Measurements from ENCODE around the gene FAM187B. TPM values are rescaled to one million over a fixed set of nuclear protein-coding genes. Genes with fewer than 3 reads are reported as not detected.
A peak's percentile ranks its signal among the peaks of the same experiment; 100 is the strongest.
"Not testable (repeated sequence)": the region's sequence is repeated elsewhere in the genome, so short reads cannot be mapped to it uniquely, and the experiment has no call there.

The FAM187B gene
- total RNA-seq, 1 experiment from 2014 or later: not detected

DNA sequence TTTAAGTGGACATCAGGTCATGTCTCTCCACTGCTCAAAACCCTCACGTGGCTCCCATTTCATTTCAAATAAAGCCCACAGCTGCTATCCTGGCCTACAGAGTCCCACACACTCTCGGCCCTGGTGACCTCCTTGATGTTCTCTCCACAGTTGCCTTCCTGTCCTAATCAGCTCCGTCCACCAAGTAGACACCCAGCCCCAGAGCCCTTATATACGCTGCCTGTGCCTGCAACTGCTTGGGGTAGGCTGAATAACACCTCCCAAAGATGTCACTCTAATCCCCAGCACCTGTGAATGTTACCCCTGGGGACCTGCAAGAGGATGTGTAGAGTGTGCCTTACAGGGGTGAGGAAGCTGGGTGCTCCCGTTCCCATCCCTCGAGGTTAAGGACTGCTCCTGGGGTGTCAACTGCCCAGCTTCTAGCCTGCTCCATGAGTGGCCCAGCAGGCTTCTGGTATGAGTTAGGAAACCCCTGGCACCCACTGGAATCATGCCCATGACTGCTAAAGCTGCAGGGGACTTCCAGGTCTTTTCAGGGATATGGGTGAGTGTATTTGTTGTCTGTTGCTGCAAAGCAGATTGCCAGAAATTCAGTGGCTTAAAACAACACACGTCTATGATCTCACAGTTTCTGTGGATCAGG is 6.0 kb downstream of the FAM187B start:
- POLR2A ChIA-PET (ENCODE audit: low non-redundant PET): no interaction called here

DNA sequence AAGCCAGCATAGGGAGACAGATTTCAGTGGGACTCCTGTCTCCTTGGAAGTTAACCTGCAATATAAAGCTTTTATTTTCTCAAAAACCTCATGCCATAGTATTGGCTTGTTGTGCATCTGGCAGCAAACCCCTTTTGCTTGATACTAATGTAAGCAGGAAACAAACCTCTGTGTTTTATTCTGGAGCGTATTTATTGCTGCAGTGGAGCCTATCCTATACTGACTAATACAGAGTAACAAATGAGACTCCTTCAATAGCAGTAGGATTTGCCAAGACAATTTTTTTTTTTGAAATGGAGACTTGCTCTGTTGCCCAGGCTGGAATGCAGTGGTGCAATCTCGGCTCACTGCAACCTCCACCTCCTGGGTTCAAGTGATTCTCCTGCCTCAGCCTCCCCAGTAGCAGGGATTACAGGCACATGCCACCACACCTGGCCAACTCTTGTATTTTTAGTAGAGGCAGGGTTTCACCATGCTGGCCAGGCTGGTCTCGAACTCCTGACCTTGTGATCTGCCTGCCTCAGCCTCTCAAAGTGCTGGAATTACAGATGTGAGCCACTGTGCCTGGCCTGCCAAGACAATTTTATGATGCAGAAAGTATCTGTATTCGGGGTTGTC is 7.5 kb downstream of the FAM187B start:
- H3K27me3 ChIP-seq (replicated peaks; ENCODE audit: insufficient read depth, low read depth, low read length, poor library complexity); intact Hi-C loops (cut with micrococcal nuclease; ENCODE audit: unreplicated experiment); POLR2A ChIA-PET (ENCODE audit: low non-redundant PET); H3K4me3 ChIP-seq (ENCODE audit: low read depth, low read length, poor library complexity, severe bottlenecking); H3K9me3 ChIP-seq (ENCODE audit: low read depth, low read length, poor library complexity, severe bottlenecking); DNase-seq (ENCODE audit: low spot score); CTCF ChIA-PET; H3K36me3 ChIP-seq (ENCODE audit: insufficient read depth, low read length, poor library complexity, severe bottlenecking); H3K4me1 ChIP-seq (ENCODE audit: insufficient read depth, low read length, poor library complexity, severe bottlenecking); H3K27ac ChIP-seq (ENCODE audit: low read depth, low read length, poor library complexity, severe bottlenecking); BruUV-seq (replicated peaks): not testable (repeated sequence)

More for the DNA sequence above, 6.0 kb downstream of the FAM187B start:
- intact Hi-C loops (cut with micrococcal nuclease; ENCODE audit: unreplicated experiment): no loop called here
- H3K4me1 ChIP-seq (ENCODE audit: insufficient read depth, low read length, poor library complexity, severe bottlenecking): no peaks in the 10 kb centered on the region
- no peaks in the 10 kb centered on the region for H3K9me3 ChIP-seq (ENCODE audit: low read depth, low read length, poor library complexity, severe bottlenecking)
- no peak overlapping the region for H3K4me3 ChIP-seq (ENCODE audit: low read depth, low read length, poor library complexity, severe bottlenecking)
- BruUV-seq (replicated peaks): no TSS peak
- no peak for DNase-seq (ENCODE audit: low spot score)
- no peaks in the 10 kb centered on the region for H3K36me3 ChIP-seq (ENCODE audit: insufficient read depth, low read length, poor library complexity, severe bottlenecking)
- H3K27me3 ChIP-seq (replicated peaks; ENCODE audit: insufficient read depth, low read depth, low read length, poor library complexity): no peaks in the 10 kb centered on the region
- H3K27ac ChIP-seq (ENCODE audit: low read depth, low read length, poor library complexity, severe bottlenecking): no peak overlapping the region
- TF ChIP-seq, protein P1, sequence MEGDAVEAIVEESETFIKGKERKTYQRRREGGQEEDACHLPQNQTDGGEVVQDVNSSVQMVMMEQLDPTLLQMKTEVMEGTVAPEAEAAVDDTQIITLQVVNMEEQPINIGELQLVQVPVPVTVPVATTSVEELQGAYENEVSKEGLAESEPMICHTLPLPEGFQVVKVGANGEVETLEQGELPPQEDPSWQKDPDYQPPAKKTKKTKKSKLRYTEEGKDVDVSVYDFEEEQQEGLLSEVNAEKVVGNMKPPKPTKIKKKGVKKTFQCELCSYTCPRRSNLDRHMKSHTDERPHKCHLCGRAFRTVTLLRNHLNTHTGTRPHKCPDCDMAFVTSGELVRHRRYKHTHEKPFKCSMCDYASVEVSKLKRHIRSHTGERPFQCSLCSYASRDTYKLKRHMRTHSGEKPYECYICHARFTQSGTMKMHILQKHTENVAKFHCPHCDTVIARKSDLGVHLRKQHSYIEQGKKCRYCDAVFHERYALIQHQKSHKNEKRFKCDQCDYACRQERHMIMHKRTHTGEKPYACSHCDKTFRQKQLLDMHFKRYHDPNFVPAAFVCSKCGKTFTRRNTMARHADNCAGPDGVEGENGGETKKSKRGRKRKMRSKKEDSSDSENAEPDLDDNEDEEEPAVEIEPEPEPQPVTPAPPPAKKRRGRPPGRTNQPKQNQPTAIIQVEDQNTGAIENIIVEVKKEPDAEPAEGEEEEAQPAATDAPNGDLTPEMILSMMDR (conservative IDR thresholded peaks at IDR 0.05; ENCODE audit: low read depth, low read length): no peak
- TF ChIP-seq EZH2 (IDR thresholded peaks at IDR 0.05; ENCODE audit: borderline replicate concordance, low read depth, low read length, poor library complexity, severe bottlenecking): no peak
- CTCF ChIA-PET: no interaction called here

DNA sequence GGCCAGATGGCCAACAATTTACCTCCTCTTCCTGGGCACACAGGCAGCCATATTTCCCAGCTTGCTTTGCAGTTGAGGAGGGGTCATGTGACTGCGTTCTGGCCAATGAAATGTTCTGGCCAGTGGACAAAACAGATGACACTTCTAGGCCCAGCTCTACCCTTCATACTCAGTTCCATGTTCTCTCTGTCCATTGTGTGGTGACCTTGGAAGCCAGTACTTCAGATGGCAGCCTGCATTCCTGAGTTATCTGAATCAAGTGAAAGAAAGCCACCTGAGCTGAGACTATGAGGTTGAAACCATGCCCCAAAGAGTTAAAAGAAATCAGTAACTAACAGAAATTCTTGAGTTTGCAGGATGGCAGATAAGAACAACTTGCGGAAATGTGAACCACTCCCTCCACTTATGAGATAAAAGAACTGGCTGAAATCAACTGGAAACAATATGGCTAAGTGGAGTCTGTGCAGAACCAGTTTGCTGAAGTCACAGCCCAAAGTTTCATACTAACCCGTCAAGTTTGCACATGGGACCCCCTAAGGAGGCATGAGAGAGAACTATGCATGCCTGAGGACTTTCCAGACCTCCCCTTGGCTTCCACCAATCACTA is 8.1 kb downstream of the FAM187B start:
- POLR2A ChIA-PET (ENCODE audit: low non-redundant PET): no interaction called here
- CTCF ChIA-PET: no interaction called here

More for the DNA sequence above, 8.1 kb downstream of the FAM187B start:
- DNase-seq (ENCODE audit: low spot score): peak; percentile 10
- Histone ChIP-seq H3K4me1 (ENCODE audit: insufficient read depth, low read length, poor library complexity, severe bottlenecking) (no peaks in the 10 kb centered on the region), H3K9me3 (ENCODE audit: low read depth, low read length, poor library complexity, severe bottlenecking) (no peaks in the 10 kb centered on the region), H3K4me3 (ENCODE audit: low read depth, low read length, poor library complexity, severe bottlenecking) (no peak overlapping the region), H3K36me3 (ENCODE audit: insufficient read depth, low read length, poor library complexity, severe bottlenecking) (no peaks in the 10 kb centered on the region), H3K27me3 (replicated peaks; ENCODE audit: insufficient read depth, low read depth, low read length, poor library complexity) (no peaks in the 10 kb centered on the region), H3K27ac (ENCODE audit: low read depth, low read length, poor library complexity, severe bottlenecking) (no peak overlapping the region)
- TF ChIP-seq, protein P1 (conservative IDR thresholded peaks at IDR 0.05; ENCODE audit: low read depth, low read length): no peak
- TF ChIP-seq EZH2 (IDR thresholded peaks at IDR 0.05; ENCODE audit: borderline replicate concordance, low read depth, low read length, poor library complexity, severe bottlenecking): no peak
- intact Hi-C loops (cut with micrococcal nuclease; ENCODE audit: unreplicated experiment): no loop called here
- BruUV-seq (replicated peaks): no TSS peak

Data from A673 (cell line).